Trophoblast cell (in vitro differentiated cells and primary cell): Measurements from ENCODE around the gene DNAJB11.
A peak's percentile ranks its signal among the peaks of the same experiment; 100 is the strongest.

ENCODE experiments used
- DNase-seq, 2 donors: peaks; one replicate each; pipeline ENCODE4 v3.0.0-alpha.2; 2016
- H2AFZ ChIP-seq: 2 replicates; pipeline ENCODE4 v1.6.1; 2013; ENCODE audit warnings: low read length, moderate library complexity, mild to moderate bottlenecking; ENCODE audit not compliant: insufficient read depth, poor library complexity
- H2AK5ac ChIP-seq: 2 replicates; pipeline ENCODE4 v1.6.1; 2013; ENCODE audit warnings: mild to moderate bottlenecking, low read length
- H2BK120ac ChIP-seq: 2 replicates; pipeline ENCODE4 v1.6.1; 2013; ENCODE audit warnings: low read length, mild to moderate bottlenecking, moderate library complexity; ENCODE audit not compliant: insufficient read depth, poor library complexity
- H2BK12ac ChIP-seq: 2 replicates; pipeline ENCODE4 v1.6.1; 2013; ENCODE audit warnings: mild to moderate bottlenecking, low read length, moderate library complexity
- H2BK5ac ChIP-seq: 2 replicates; pipeline ENCODE4 v1.6.1; 2013; ENCODE audit warnings: low read length, low read depth, moderate library complexity, mild to moderate bottlenecking; ENCODE audit not compliant: poor library complexity
- H3K14ac ChIP-seq: 2 replicates; pipeline ENCODE4 v1.6.1; 2013; ENCODE audit warnings: mild to moderate bottlenecking, low read length
- H3K18ac ChIP-seq: 2 replicates; pipeline ENCODE4 v1.6.1; 2013; ENCODE audit warnings: mild to moderate bottlenecking, low read length
- H3K23ac ChIP-seq: 2 replicates; pipeline ENCODE4 v1.6.1; 2013; ENCODE audit warnings: low read length
- H3K27ac ChIP-seq: 2 replicates; pipeline ENCODE4 v1.5.1; 2013; ENCODE audit warnings: low read depth, mild to moderate bottlenecking, inconsistent platforms, low read length, moderate library complexity
- H3K27me3 ChIP-seq: 2 replicates; pipeline ENCODE4 v1.6.1; 2013; ENCODE audit warnings: inconsistent platforms, mild to moderate bottlenecking, low read length, moderate library complexity; ENCODE audit not compliant: insufficient read depth
- H3K36me3 ChIP-seq, 2 experiments: 1 replicate in 1 of 2; 2 replicates in 1 of 2; pipeline ENCODE4 v1.6.1; 2013; ENCODE audit warnings: low read length in 2 of 2, mild to moderate bottlenecking in 2 of 2, moderate library complexity in 1 of 2; ENCODE audit not compliant: insufficient read depth in 2 of 2, control insufficient read depth in 1 of 2
- H3K4ac ChIP-seq: 2 replicates; pipeline ENCODE4 v1.6.1; 2013; ENCODE audit warnings: low read depth, mild to moderate bottlenecking, low read length, moderate library complexity
- H3K4me1 ChIP-seq, 2 experiments: 1 replicate in 1 of 2; 2 replicates in 1 of 2; pipeline ENCODE4 v1.6.1; 2013; ENCODE audit warnings: low read length in 2 of 2, mild to moderate bottlenecking in 2 of 2, moderate library complexity in 1 of 2; ENCODE audit not compliant: insufficient read depth in 2 of 2, control insufficient read depth in 1 of 2
- H3K4me2 ChIP-seq: 2 replicates; pipeline ENCODE4 v1.6.1; 2013; ENCODE audit warnings: inconsistent platforms, mild to moderate bottlenecking, low read length, moderate library complexity
- H3K4me3 ChIP-seq: 2 replicates; pipeline ENCODE4 v1.5.1; 2013; ENCODE audit warnings: mild to moderate bottlenecking, low read depth, low read length, inconsistent platforms
- H3K79me1 ChIP-seq: one replicate; pipeline ENCODE4 v1.6.1; 2013; ENCODE audit warnings: low read length
- H3K79me2 ChIP-seq: 2 replicates; pipeline ENCODE4 v1.6.1; 2013; ENCODE audit warnings: low read length, mild to moderate bottlenecking; ENCODE audit not compliant: control insufficient read depth, insufficient read depth, poor library complexity
- H3K9ac ChIP-seq: 2 replicates; pipeline ENCODE4 v1.6.1; 2013; ENCODE audit warnings: mild to moderate bottlenecking, low read length
- H3K9me3 ChIP-seq: 2 replicates; pipeline ENCODE4 v1.6.1; 2013; ENCODE audit warnings: low read depth, mild to moderate bottlenecking, control low read depth, inconsistent platforms, low read length; ENCODE audit not compliant: insufficient read depth
- H4K12ac ChIP-seq: 2 replicates; pipeline ENCODE4 v1.6.1; 2013; ENCODE audit warnings: low read depth, mild to moderate bottlenecking, low read length, moderate library complexity
- H4K8ac ChIP-seq: 2 replicates; pipeline ENCODE4 v1.6.1; 2013; ENCODE audit warnings: low read depth, mild to moderate bottlenecking, low read length, moderate library complexity
- H4K91ac ChIP-seq: one replicate; pipeline ENCODE4 v1.6.1; 2013; ENCODE audit warnings: low read depth, mild to moderate bottlenecking, low read length, moderate library complexity
- WGBS: extraction: QIAGEN DNeasy Blood & Tissue Kit; methylation state at CpG from one replicate; pipeline ENCODE4 v1.1.7; 2013; ENCODE audit warnings: missing lambda C conversion rate; ENCODE audit not compliant: insufficient read length, insufficient coverage; ENCODE audit errors: extremely low coverage; 5-methylcytosine and 5-hydroxymethylcytosine counted together

The DNAJB11 gene

DNA sequence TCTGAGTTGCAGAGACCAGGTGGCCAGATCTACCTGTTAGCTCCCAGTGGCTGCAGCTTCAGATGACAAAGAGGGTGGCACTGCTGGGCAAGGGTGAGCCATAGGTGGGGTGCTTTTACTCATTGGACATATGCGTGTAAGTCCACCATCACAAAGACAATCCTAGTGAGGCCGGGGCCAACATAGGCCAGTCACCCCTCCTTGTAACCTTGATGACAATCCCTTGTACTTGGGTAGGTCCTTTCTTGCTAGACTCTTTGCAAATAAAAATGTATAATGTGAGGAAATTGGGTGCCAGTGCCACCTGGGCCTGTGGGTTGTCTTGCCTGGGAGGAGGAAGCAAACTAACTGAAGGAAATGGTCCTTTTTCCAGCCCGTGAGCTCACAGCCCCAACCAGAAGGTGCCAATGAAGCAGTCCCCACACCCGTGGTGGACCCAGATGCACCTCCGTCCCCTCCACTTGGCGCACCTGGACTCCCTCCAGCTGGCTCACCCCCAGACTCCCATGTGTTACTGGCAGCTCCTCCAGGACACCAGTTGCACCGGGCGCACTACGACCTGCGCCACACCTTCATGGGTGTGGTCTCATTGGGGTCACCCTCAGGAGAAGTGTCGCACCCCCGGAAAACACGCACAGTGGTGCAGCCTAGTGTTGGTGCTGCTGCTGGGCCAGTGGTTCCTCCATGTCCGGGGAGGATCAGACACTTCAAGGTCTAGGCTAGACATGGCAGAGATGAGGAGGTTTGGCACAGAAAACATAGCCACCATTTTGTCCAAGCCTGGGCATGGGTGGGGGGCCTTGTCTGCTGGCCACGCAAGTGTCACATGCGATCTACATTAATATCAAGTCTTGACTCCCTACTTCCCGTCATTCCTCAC is 49.9 kb downstream of the DNAJB11 start:
- Histone ChIP-seq H3K9ac (no peak overlapping the region), H3K79me2 (no peaks in the 10 kb centered on the region), H3K27ac (no peak overlapping the region), H2BK5ac (no peak overlapping the region), H4K8ac (no peak overlapping the region), H3K79me1 (no peaks in the 10 kb centered on the region), H3K4me2 (no peak overlapping the region), H4K12ac (no peak overlapping the region), H2AFZ (no peak overlapping the region), H3K27me3 (no peaks in the 10 kb centered on the region), H3K4me1 (no peaks in the 10 kb centered on the region), H3K14ac (no peak overlapping the region), H2BK12ac (no peak overlapping the region), H3K4ac (no peak overlapping the region), H4K91ac (no peak overlapping the region), H3K4me3 (no peak overlapping the region), H3K9me3 (peaks cover 3% of the 10 kb centered on the region), H3K36me3 (no peaks in the 10 kb centered on the region), H3K23ac (no peak overlapping the region), H2AK5ac (no peak overlapping the region), H3K18ac (no peak overlapping the region), H2BK120ac (no peak overlapping the region)
- no peak for DNase-seq
- no CpG with 5 or more reads among the region's 17 CpGs for WGBS

DNA sequence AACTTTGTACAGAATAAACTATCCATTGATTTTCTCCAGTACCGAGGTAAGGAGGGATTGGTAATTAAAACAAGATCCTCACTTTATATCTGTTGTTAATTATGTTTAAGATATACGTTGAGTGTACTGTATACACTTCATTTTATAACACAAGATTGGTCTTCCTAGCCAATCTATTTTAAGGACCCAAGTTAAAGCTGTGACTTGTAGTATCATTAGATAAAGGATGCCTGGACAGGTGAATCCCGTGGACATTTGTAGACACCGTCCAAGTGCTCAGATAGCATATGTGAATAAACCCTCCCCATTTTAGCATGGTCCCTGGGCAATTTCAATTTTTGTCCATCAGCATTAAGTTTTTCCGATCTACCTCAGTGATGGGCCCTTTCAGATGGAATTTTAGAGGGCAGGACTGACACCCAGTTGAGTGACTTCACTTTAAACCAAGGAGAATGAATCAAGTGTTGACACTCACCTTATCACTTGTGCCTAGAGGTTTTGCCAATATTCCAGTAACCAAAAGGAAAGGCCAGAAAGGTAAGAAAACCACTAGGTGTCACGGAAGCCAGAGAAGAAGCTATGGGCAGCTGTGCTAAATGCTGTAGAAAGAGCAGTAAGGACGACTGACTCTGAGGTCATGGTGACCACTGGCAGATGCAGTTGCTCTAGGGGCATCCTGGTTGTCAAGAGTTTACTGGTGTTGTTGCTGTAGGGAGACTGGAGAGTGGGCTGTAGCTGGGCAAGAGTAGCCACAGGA is 51.6 kb downstream of the DNAJB11 start:
- Histone ChIP-seq H3K4me1 (no peaks in the 10 kb centered on the region), H3K23ac (no peak overlapping the region), H3K14ac (no peak overlapping the region), H2BK120ac (no peak overlapping the region), H2AK5ac (no peak overlapping the region), H2BK5ac (no peak overlapping the region), H4K12ac (no peak overlapping the region), H3K79me1 (no peaks in the 10 kb centered on the region), H3K4ac (no peak overlapping the region), H3K36me3 (no peaks in the 10 kb centered on the region), H3K4me2 (no peak overlapping the region), H2BK12ac (no peak overlapping the region), H4K91ac (no peak overlapping the region), H3K9me3 (peaks cover 3% of the 10 kb centered on the region), H3K18ac (no peak overlapping the region), H3K27ac (no peak overlapping the region), H3K27me3 (no peaks in the 10 kb centered on the region), H3K4me3 (no peak overlapping the region), H3K79me2 (no peaks in the 10 kb centered on the region), H2AFZ (no peak overlapping the region), H3K9ac (no peak overlapping the region), H4K8ac (no peak overlapping the region)
- DNase-seq = no peak
- no CpG with 5 or more reads among the region's 7 CpGs for WGBS

DNA sequence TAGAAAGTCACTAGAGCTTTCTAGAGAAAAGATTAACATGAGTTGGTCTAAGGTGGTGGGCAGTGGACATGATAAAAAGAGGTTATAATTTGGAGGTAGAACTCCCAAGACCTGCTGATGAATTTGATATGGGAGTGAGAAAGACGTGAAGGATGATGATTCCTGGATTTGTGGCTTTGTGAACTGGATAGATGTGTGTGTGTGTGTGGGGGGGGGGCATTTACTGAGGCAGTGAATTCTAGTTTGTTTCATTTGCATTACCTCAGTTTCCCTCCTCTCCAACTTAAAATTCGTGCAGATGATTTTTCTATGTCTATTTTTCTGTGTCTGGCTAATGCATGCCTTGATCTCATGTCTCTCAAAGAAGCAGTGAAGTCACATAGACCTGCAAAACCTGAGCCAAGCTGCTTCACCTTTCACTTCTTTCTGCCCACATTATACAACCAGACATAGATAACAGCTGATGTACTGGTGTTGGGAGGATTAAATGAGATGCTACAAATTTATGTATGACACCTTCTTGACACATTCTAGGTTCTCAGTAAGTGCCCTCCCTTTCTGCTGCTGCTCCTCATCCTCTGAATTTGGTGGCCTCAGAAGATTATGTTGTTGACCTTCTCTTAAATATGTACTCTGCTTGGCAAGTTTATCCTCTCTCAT is 52.3 kb downstream of the DNAJB11 start:
- WGBS = no CpG with 5 or more reads among the region's 2 CpGs
- Histone ChIP-seq H3K14ac (no peak overlapping the region), H3K23ac (no peak overlapping the region), H3K18ac (no peak overlapping the region), H4K8ac (no peak overlapping the region), H3K4me1 (no peaks in the 10 kb centered on the region), H2BK5ac (no peak overlapping the region), H3K79me2 (no peaks in the 10 kb centered on the region), H4K91ac (no peak overlapping the region), H2AK5ac (no peak overlapping the region), H3K4ac (no peak overlapping the region), H3K27me3 (no peaks in the 10 kb centered on the region), H3K79me1 (no peaks in the 10 kb centered on the region), H3K4me2 (no peak overlapping the region), H4K12ac (no peak overlapping the region), H3K9ac (no peak overlapping the region), H3K9me3 (peaks cover 3% of the 10 kb centered on the region), H2BK120ac (no peak overlapping the region), H3K27ac (no peak overlapping the region), H2BK12ac (no peak overlapping the region), H3K36me3 (no peaks in the 10 kb centered on the region), H2AFZ (no peak overlapping the region), H3K4me3 (no peak overlapping the region)
- DNase-seq = no peak

DNA sequence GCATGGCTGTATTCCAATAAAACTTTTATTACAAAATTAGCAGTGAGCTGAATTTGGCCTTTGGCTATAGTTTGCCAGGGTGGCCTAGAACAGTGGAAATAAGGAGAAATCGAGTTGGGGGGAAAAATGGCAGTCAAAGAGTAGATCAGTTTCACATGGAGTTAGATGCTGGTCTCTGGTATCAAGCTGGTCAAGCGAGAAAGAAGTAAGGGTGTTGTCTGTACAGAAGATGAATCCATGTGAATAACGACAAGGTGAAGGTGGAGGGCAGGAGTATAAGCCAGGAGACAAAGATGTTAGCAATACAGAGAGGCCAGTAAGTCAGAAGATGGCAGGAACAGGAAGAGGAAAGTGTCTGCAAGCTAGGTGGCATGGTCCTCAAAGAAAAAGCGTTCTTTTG is 54.1 kb downstream of the DNAJB11 start:
- Histone ChIP-seq H3K9ac (no peak overlapping the region), H3K4me3 (no peak overlapping the region), H3K9me3 (no peaks in the 10 kb centered on the region), H3K4me1 (no peaks in the 10 kb centered on the region), H3K4ac (no peak overlapping the region), H3K27ac (no peak overlapping the region), H2BK12ac (no peak overlapping the region), H3K4me2 (no peak overlapping the region), H2BK5ac (no peak overlapping the region), H3K36me3 (no peaks in the 10 kb centered on the region), H2AK5ac (no peak overlapping the region), H3K18ac (no peak overlapping the region), H3K27me3 (no peaks in the 10 kb centered on the region), H3K79me2 (no peaks in the 10 kb centered on the region), H3K14ac (no peak overlapping the region), H3K23ac (peak overlapping the region; percentile 97), H4K91ac (no peak overlapping the region), H2BK120ac (no peak overlapping the region), H4K8ac (no peak overlapping the region), H3K79me1 (no peaks in the 10 kb centered on the region), H2AFZ (no peak overlapping the region), H4K12ac (no peak overlapping the region)
- WGBS = no CpG with 5 or more reads among the region's 4 CpGs
- DNase-seq = no peak
